ENCODE results near the gene SYP. TPM values are rescaled to one million over a fixed set of nuclear protein-coding genes. Genes with fewer than 3 reads are reported as not detected.

SYP gene
- total RNA-seq, 1 experiment from 2014 or later = 0.75 TPM

DNA sequence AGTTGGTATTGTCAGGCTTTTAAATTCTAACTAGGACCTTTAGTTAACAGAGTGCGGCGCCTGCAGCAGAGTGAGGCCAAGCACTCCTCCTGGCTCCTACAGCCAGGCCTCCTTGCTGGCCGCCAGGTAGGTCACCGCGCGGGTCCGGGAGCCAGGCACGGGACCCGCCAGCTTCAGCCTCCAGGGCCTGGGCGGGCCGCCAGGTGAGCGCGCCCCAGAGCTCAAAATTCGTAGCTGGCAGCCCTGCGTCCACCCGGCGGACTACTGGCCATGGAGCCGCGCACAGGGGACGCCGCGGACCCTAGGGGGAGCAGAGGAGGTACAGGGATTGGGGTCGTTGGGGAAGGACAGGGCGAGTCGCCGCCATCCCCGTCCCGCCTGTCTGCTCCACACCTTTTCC lies 37.4 kb downstream of the SYP start, which contains the start of gene MAGIX:
Gene MAGIX, plus strand, starts transcription at position 139 of the 400 bp plus-strand sequence. Its CDS starts 132 bp downstream, at position 271.
- H3K27ac Mint-ChIP-seq (ENCODE audit: low read depth, unreplicated experiment) = peak within 1 kb of the TSS; percentile 61
- no peaks in the 10 kb centered on the region for H3K27me3 Mint-ChIP-seq (ENCODE audit: insufficient read depth, unreplicated experiment)
- no peak for DNase-seq (ENCODE audit: unreplicated experiment)
- no peaks in the 10 kb centered on the region for H3K9me3 Mint-ChIP-seq (ENCODE audit: unreplicated experiment)
- intact Hi-C loops (cut with micrococcal nuclease) = no loop called here
- TF ChIP-seq, protein P1, sequence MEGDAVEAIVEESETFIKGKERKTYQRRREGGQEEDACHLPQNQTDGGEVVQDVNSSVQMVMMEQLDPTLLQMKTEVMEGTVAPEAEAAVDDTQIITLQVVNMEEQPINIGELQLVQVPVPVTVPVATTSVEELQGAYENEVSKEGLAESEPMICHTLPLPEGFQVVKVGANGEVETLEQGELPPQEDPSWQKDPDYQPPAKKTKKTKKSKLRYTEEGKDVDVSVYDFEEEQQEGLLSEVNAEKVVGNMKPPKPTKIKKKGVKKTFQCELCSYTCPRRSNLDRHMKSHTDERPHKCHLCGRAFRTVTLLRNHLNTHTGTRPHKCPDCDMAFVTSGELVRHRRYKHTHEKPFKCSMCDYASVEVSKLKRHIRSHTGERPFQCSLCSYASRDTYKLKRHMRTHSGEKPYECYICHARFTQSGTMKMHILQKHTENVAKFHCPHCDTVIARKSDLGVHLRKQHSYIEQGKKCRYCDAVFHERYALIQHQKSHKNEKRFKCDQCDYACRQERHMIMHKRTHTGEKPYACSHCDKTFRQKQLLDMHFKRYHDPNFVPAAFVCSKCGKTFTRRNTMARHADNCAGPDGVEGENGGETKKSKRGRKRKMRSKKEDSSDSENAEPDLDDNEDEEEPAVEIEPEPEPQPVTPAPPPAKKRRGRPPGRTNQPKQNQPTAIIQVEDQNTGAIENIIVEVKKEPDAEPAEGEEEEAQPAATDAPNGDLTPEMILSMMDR (IDR thresholded peaks at IDR 0.05; ENCODE audit: unreplicated experiment) = no peak
- CTCF ChIA-PET = interaction anchor here (0.5 to 0.8 kb wide), 3 partner anchors 30 to 101 kb away, joined by 3 to 5 read pairs (median 4); no protein-coding TSS in a partner anchor
- BruUV-seq (replicated peaks) = no TSS peak
- POLR2A ChIA-PET = no interaction called here
- peak within 1 kb of the TSS; percentile 68 for H3K4me3 Mint-ChIP-seq (ENCODE audit: unreplicated experiment)
- no peaks in the 10 kb centered on the region for H3K36me3 Mint-ChIP-seq (ENCODE audit: insufficient read depth, unreplicated experiment)
- H3K4me1 Mint-ChIP-seq (ENCODE audit: insufficient read depth, unreplicated experiment) = peaks cover 12% of the 10 kb centered on the region

DNA sequence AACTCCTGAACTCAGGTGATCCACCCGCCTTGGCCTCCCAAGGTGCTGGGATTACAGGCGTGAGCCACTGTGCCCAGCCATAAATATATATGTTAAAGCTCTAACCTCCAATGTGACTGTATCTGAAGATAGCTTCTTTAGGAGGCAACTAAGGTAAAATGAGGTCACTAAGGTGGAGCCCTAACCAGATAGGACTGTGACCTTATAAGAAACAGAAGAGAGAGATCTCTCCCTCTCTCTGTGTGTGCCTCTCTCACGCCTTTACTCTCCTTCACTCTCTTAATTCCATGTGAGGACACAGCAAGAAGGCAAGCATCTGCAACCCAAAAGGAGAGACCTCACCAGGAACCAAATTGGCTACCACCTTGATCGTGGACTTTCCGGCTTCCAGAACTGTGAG lies 38.4 kb downstream of the SYP start:
- H3K27me3 Mint-ChIP-seq (ENCODE audit: insufficient read depth, unreplicated experiment) = no peaks in the 10 kb centered on the region
- BruUV-seq (replicated peaks) = no TSS peak
- ChIA-PET CTCF (no interaction called here), POLR2A (no interaction called here)
- no peak overlapping the region for H3K27ac Mint-ChIP-seq (ENCODE audit: low read depth, unreplicated experiment)
- TF ChIP-seq, protein P1 (IDR thresholded peaks at IDR 0.05; ENCODE audit: unreplicated experiment) = no peak
- intact Hi-C loops (cut with micrococcal nuclease) = no loop called here
- no peak overlapping the region for H3K4me3 Mint-ChIP-seq (ENCODE audit: unreplicated experiment)
- peaks cover 7% of the 10 kb centered on the region for H3K4me1 Mint-ChIP-seq (ENCODE audit: insufficient read depth, unreplicated experiment)
- no peaks in the 10 kb centered on the region for H3K36me3 Mint-ChIP-seq (ENCODE audit: insufficient read depth, unreplicated experiment)
- no peaks in the 10 kb centered on the region for H3K9me3 Mint-ChIP-seq (ENCODE audit: unreplicated experiment)
- no peak for DNase-seq (ENCODE audit: unreplicated experiment)

DNA sequence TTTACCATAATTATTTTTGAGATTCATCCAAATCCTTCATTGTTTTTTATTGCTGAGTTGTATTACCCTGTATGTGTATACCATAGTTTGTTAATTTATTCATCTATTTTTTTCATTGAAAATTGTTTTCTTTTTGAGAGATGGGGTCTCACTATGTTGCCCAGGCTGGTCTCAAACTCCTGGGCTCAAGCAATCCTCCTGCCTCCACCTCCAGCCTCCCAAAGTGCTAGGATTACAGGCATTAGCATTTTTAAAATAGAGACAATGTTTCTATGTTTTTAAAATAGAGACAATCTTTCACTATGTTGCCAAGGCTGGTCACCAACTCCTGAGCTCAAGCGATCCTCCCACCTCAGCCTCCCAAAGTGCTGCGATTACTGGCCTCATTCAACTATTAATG lies 39.1 kb downstream of the SYP start:
- Mint-ChIP-seq H3K27ac (ENCODE audit: low read depth, unreplicated experiment) (no peak overlapping the region), H3K27me3 (ENCODE audit: insufficient read depth, unreplicated experiment) (no peaks in the 10 kb centered on the region), H3K36me3 (ENCODE audit: insufficient read depth, unreplicated experiment) (peaks cover 5% of the 10 kb centered on the region), H3K4me3 (ENCODE audit: unreplicated experiment) (no peak overlapping the region), H3K9me3 (ENCODE audit: unreplicated experiment) (no peaks in the 10 kb centered on the region), H3K4me1 (ENCODE audit: insufficient read depth, unreplicated experiment) (peaks cover 7% of the 10 kb centered on the region)
- DNase-seq (ENCODE audit: unreplicated experiment) = no peak
- CTCF ChIA-PET = no interaction called here
- POLR2A ChIA-PET = no interaction called here
- TF ChIP-seq, protein P1 (IDR thresholded peaks at IDR 0.05; ENCODE audit: unreplicated experiment) = no peak
- intact Hi-C loops (cut with micrococcal nuclease) = no loop called here
- no TSS peak for BruUV-seq (replicated peaks)

DNA sequence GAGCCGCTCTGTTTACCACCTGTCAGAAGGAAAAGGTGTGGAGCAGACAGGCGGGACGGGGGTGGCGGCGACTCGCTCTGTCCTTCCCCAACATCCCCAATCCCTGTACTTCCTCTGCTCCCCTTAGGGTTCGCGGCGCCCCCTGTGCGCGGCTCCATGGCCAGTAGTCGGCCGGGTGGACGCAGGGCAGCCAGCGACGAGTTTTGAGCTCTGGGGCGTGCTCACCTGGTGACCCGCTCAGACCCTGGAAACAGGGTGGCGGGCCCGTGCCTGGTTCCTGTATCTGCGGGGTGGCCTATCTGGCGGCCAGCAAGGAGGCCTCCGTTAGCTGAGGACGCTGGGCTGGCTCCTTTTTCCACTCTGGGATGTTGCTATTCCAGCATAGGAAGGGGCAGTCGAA lies 42.8 kb downstream of the SYP start:
- DNase-seq (ENCODE audit: unreplicated experiment) = no peak
- TF ChIP-seq, protein P1 (IDR thresholded peaks at IDR 0.05; ENCODE audit: unreplicated experiment) = no peak
- CTCF ChIA-PET = interaction anchor here (0.5 to 0.9 kb wide), 4 partner anchors 43 to 1189 kb away, joined by 3 to 5 read pairs (median 4); no protein-coding TSS in a partner anchor
- Mint-ChIP-seq H3K27me3 (ENCODE audit: insufficient read depth, unreplicated experiment) (no peaks in the 10 kb centered on the region), H3K36me3 (ENCODE audit: insufficient read depth, unreplicated experiment) (peaks cover 7% of the 10 kb centered on the region), H3K4me3 (ENCODE audit: unreplicated experiment) (no peak overlapping the region), H3K9me3 (ENCODE audit: unreplicated experiment) (no peaks in the 10 kb centered on the region), H3K4me1 (ENCODE audit: insufficient read depth, unreplicated experiment) (peaks cover 7% of the 10 kb centered on the region), H3K27ac (ENCODE audit: low read depth, unreplicated experiment) (no peak overlapping the region)
- intact Hi-C loops (cut with micrococcal nuclease) = loop anchor here (5.0 kb wide), 1 partner anchor 35 kb away; the partner anchor contains the start of gene GPKOW
- no TSS peak for BruUV-seq (replicated peaks)
- POLR2A ChIA-PET = interaction anchor here (0.6 kb wide), 1 partner anchor 356 kb away, joined by 3 read pairs; no protein-coding TSS in a partner anchor

Measured in MCF 10A (cell line).